PC-9 (cell line): ENCODE data around the gene HS6ST1. TPM values are rescaled to one million over a fixed set of nuclear protein-coding genes. Genes with fewer than 3 reads are reported as not detected.

Source experiments
- BruUV-seq: library from RNA; stranded (reverse); fragments of 400-500 nt; replicated peaks from 2 replicates; lab custom pipeline; 2021; lab: Mats Ljungman, UMichigan
- CTCF ChIA-PET: fragments of 300-600 bp; sonication (Branson Sonifier 250); formaldehyde crosslinking; loops from one replicate; lab custom pipeline; 2022; ENCODE audit warnings: antibody characterized with exemption; lab: Charles Lee
- POLR2A ChIA-PET: fragments of 300-600 bp; sonication (Branson Sonifier 250); formaldehyde crosslinking; loops from one replicate; lab custom pipeline; 2022; ENCODE audit warnings: antibody characterized with exemption; ENCODE audit not compliant: unreplicated experiment; lab: Charles Lee
- DNase-seq, 2 experiments: peaks; one replicate each; pipeline versions ENCODE4 v3.0.0 to v3.0.0-alpha.2; 2015 to 2022; ENCODE audit warnings: mixed read lengths in 1 of 2
- H2AFZ ChIP-seq: fragments of 200-600 bp; sonication (generic); 2 replicates; pipeline ENCODE4 v1.8.1; 2017; ENCODE audit warnings: antibody characterized with exemption
- H3F3A ChIP-seq: fragments of 200-600 bp; sonication (generic); 2 replicates; pipeline ENCODE4 v1.8.1; 2017; ENCODE audit warnings: antibody characterized with exemption, mild to moderate bottlenecking, low read depth; ENCODE audit not compliant: insufficient read depth
- H3K27ac ChIP-seq: fragments of 200-600 bp; sonication (generic); 2 replicates; pipeline ENCODE4 v1.6.1; 2016; ENCODE audit warnings: mixed run types
- H3K27me3 ChIP-seq: fragments of 200-600 bp; sonication (generic); 2 replicates; pipeline ENCODE4 v1.6.1; 2016; ENCODE audit warnings: low read depth, mixed run types; ENCODE audit not compliant: insufficient read depth
- H3K36me3 ChIP-seq: fragments of 200-600 bp; sonication (generic); 2 replicates; pipeline ENCODE4 v1.6.1; 2016; ENCODE audit warnings: low read depth, mixed run types
- H3K4me1 ChIP-seq: fragments of 200-600 bp; sonication (generic); replicated peaks from 2 replicates; pipeline ENCODE4 v1.6.1; 2016; ENCODE audit warnings: mixed run types; ENCODE audit not compliant: insufficient read depth
- H3K4me2 ChIP-seq: fragments of 200-600 bp; sonication (generic); 2 replicates; pipeline ENCODE4 v1.6.1; 2017; ENCODE audit warnings: mixed run types
- H3K4me3 ChIP-seq: fragments of 200-600 bp; sonication (generic); 2 replicates; pipeline ENCODE4 v1.6.1; 2016; ENCODE audit warnings: mixed run types
- H3K79me2 ChIP-seq: fragments of 200-600 bp; sonication (generic); 2 replicates; pipeline ENCODE4 v1.6.1; 2017; ENCODE audit warnings: low read depth, mixed run types
- H3K9me2 ChIP-seq: fragments of 200-600 bp; sonication (generic); 2 replicates; pipeline ENCODE4 v1.8.1; 2017; ENCODE audit warnings: mild to moderate bottlenecking; ENCODE audit not compliant: insufficient read depth
- H3K9me3 ChIP-seq: fragments of 200-600 bp; sonication (generic); 2 replicates; pipeline ENCODE4 v1.8.1; 2016; ENCODE audit warnings: low read depth; ENCODE audit not compliant: insufficient read depth
- H4K20me1 ChIP-seq: fragments of 200-600 bp; sonication (generic); 2 replicates; pipeline ENCODE4 v1.8.1; 2017; ENCODE audit not compliant: insufficient read depth
- CTCF ChIP-seq: fragments of 200-600 bp; sonication (generic); conservative IDR thresholded peaks from 2 replicates; pipeline ENCODE4 v1.6.1; 2017; ENCODE audit warnings: mixed run types, antibody characterized with exemption, mild to moderate bottlenecking, moderate library complexity
- EZH2 ChIP-seq: fragments of 200-600 bp; sonication (generic); IDR thresholded peaks from 2 replicates; pipeline ENCODE4 v1.8.0; 2017; ENCODE audit warnings: antibody characterized with exemption, low read depth
- intact Hi-C: fragments of 100-400 bp; cut with micrococcal nuclease; formaldehyde crosslinking; loops from one replicate; pipeline ENCODE4 v1.10.0; 2022; ENCODE audit not compliant: unreplicated experiment
- total RNA-seq: library from RNA; stranded (reverse); gene quantifications from 2 replicates; pipeline ENCODE4 v1.2.3, GENCODE V29; 2021

Gene HS6ST1
- total RNA-seq, 1 experiment from 2014 or later: 20.2 TPM

DNA sequence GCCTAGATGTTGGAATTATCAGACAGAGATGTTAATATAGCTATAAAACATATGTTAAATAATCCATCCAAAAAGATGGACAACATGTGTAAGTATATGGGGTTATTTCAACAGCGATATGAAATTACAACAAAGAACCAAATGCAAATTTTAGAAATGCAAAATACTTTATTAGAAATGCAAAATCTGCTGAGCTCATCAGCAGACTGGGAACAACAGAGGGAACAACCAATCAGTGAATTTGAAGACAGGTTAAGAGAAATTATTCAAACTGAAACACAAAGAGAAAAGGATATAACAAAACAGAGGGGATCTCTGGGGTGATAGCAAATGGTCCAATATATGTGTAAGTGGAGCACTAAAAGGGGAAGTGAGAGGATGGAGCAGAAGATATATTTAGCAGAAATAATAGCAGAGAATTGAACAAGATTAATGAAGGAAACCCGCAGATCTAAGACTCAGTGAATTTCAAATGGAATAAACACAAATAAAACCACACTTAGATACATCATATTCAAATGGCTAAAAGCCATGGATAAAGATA, 13.5 kb upstream of the HS6ST1 start:
- ChIA-PET POLR2A (no interaction called here), CTCF (no interaction called here)
- Histone ChIP-seq H3K9me3 (peaks cover 18% of the 10 kb centered on the region), H3K4me1 (no peaks in the 10 kb centered on the region), H3K4me2 (no peak overlapping the region), H3K4me3 (no peak overlapping the region; the same call in 1 of the 2 replicates), H4K20me1 (no peaks in the 10 kb centered on the region), H3K27me3 (no peaks in the 10 kb centered on the region), H3K27ac (no peak overlapping the region), H3K36me3 (no peaks in the 10 kb centered on the region), H2AFZ (no peak overlapping the region), H3K9me2 (no peaks in the 10 kb centered on the region; the same call in 1 of the 2 replicates), H3K79me2 (no peaks in the 10 kb centered on the region), H3F3A (no peaks in the 10 kb centered on the region)
- intact Hi-C loops: no loop called here
- BruUV-seq: no TSS peak
- no peak for TF ChIP-seq EZH2
- no peak for TF ChIP-seq CTCF
- DNase-seq: no peak

DNA sequence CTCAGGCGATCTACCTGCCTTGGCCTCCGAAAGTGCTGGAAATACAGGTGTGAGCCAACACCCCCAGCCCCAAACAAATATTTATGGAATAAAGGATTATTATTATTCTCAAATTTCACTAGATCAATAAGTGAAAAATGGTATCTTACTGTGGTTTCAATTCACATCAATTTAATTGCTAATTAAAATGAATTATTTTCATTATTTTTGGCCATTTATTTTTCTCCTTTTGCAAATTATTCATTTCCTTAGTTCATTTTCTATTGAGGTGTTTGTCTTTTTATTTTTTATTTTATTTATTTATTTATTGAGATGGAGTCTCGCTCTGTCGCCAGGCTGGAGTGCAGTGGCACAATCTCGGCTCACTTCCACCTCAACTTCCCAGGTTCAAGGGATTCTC, 11.9 kb upstream of the HS6ST1 start:
- no TSS peak for BruUV-seq
- TF ChIP-seq EZH2 (no peak), CTCF (no peak)
- no peaks in the 10 kb centered on the region for H3K27me3 ChIP-seq

GRCh38 chr2:128329607-128330006, 10.9 kb upstream of the HS6ST1 start:
- Histone ChIP-seq H2AFZ (no peak overlapping the region), H3K79me2 (no peaks in the 10 kb centered on the region), H3K27me3 (no peaks in the 10 kb centered on the region), H3K4me2 (no peak overlapping the region), H3K9me2 (no peaks in the 10 kb centered on the region), H3K4me3 (no peak overlapping the region), H3K27ac (no peak overlapping the region), H3K4me1 (no peaks in the 10 kb centered on the region), H3K9me3 (peaks cover 13% of the 10 kb centered on the region), H3K36me3 (no peaks in the 10 kb centered on the region), H3F3A (no peaks in the 10 kb centered on the region), H4K20me1 (no peaks in the 10 kb centered on the region)
- POLR2A ChIA-PET: no interaction called here
- DNase-seq: no peak
- no TSS peak for BruUV-seq
- CTCF ChIA-PET: no interaction called here
- TF ChIP-seq CTCF (no peak), EZH2 (no peak)
- intact Hi-C loops: no loop called here

More for the DNA sequence above, 11.9 kb upstream of the HS6ST1 start:
- H3K9me2 ChIP-seq: no peaks in the 10 kb centered on the region
- no peak overlapping the region for H3K4me2 ChIP-seq
- POLR2A ChIA-PET: no interaction called here
- CTCF ChIA-PET: no interaction called here
- H4K20me1 ChIP-seq: no peaks in the 10 kb centered on the region
- DNase-seq: no peak
- peaks cover 13% of the 10 kb centered on the region for H3K9me3 ChIP-seq
- intact Hi-C loops: no loop called here
- no peaks in the 10 kb centered on the region for H3K79me2 ChIP-seq
- no peak overlapping the region for H3K4me3 ChIP-seq
- no peak overlapping the region for H2AFZ ChIP-seq
- no peaks in the 10 kb centered on the region for H3F3A ChIP-seq
- no peaks in the 10 kb centered on the region for H3K4me1 ChIP-seq
- H3K27ac ChIP-seq: no peak overlapping the region
- no peaks in the 10 kb centered on the region for H3K36me3 ChIP-seq
